Loucy (cell line): ENCODE results near the gene PRKN.

Experiments
- H2AFZ ChIP-seq: fragments of 200-600 bp; sonication (generic); 2 replicates; pipeline ENCODE4 v1.6.0; 2016; ENCODE audit warnings: antibody characterized with exemption, mild to moderate bottlenecking, low read length, moderate library complexity
- H3F3A ChIP-seq: fragments of 200-600 bp; 2 replicates; pipeline ENCODE4 v1.6.0; 2016; ENCODE audit warnings: antibody characterized with exemption, low read depth, mild to moderate bottlenecking
- H3K27me3 ChIP-seq: fragments of 200-600 bp; sonication (generic); 2 replicates; pipeline ENCODE4 v1.6.1; 2014; ENCODE audit warnings: low read length, mild to moderate bottlenecking; ENCODE audit not compliant: insufficient read depth, poor library complexity, severe bottlenecking
- H3K36me3 ChIP-seq: fragments of 200-600 bp; sonication (generic); 2 replicates; pipeline ENCODE4 v1.6.1; 2016; ENCODE audit warnings: low read length; ENCODE audit not compliant: insufficient read depth
- H3K4me1 ChIP-seq: fragments of 200-600 bp; sonication (generic); 2 replicates; pipeline ENCODE4 v1.5.1; 2014; ENCODE audit warnings: low read length, mild to moderate bottlenecking; ENCODE audit not compliant: insufficient read depth, poor library complexity, severe bottlenecking
- H3K4me2 ChIP-seq: fragments of 200-600 bp; sonication (generic); 2 replicates; pipeline ENCODE4 v1.6.0; 2014; ENCODE audit warnings: antibody characterized with exemption, low read length, low read depth, mild to moderate bottlenecking; ENCODE audit not compliant: poor library complexity, severe bottlenecking
- H3K4me3 ChIP-seq: fragments of 200-600 bp; sonication (generic); 2 replicates; pipeline ENCODE4 v1.5.1; 2014; ENCODE audit warnings: low read length, mild to moderate bottlenecking, mixed read lengths; ENCODE audit not compliant: poor library complexity, severe bottlenecking
- H3K79me2 ChIP-seq: fragments of 200-600 bp; sonication (generic); 2 replicates; pipeline ENCODE4 v1.6.1; 2014; ENCODE audit warnings: low read length; ENCODE audit not compliant: insufficient read depth
- H3K9ac ChIP-seq: fragments of 200-600 bp; sonication (generic); 2 replicates; pipeline ENCODE4 v1.6.0; 2014; ENCODE audit warnings: mild to moderate bottlenecking, low read depth, low read length, moderate library complexity; ENCODE audit not compliant: poor library complexity, severe bottlenecking
- H3K9me2 ChIP-seq: fragments of 200-600 bp; sonication (generic); replicated peaks from 2 replicates; pipeline ENCODE4 v1.6.1; 2016; ENCODE audit warnings: low read depth, low read length, mixed read lengths
- H3K9me3 ChIP-seq: fragments of 200-600 bp; sonication (generic); 2 replicates; pipeline ENCODE4 v1.6.1; 2014; ENCODE audit warnings: mild to moderate bottlenecking, antibody characterized with exemption, low read length, low read depth; ENCODE audit not compliant: insufficient read depth
- H4K20me1 ChIP-seq: fragments of 200-600 bp; sonication (generic); 2 replicates; pipeline ENCODE4 v1.6.0; 2014; ENCODE audit warnings: antibody characterized with exemption, low read length, mild to moderate bottlenecking; ENCODE audit not compliant: insufficient read depth, poor library complexity, severe bottlenecking
- CTCF ChIP-seq: fragments of 200-600 bp; sonication (generic); conservative IDR thresholded peaks from 2 replicates; pipeline ENCODE4 v1.5.1; 2014; ENCODE audit warnings: mild to moderate bottlenecking, antibody characterized with exemption, low read length
- EZH2phosphoT487 ChIP-seq: fragments of 200-600 bp; IDR thresholded peaks from 2 replicates; pipeline ENCODE4 v1.6.1; 2018; ENCODE audit warnings: antibody characterized with exemption, mild to moderate bottlenecking, moderate library complexity, borderline replicate concordance

PRKN gene

GRCh38 chr6:162481938-162482337 is 245.6 kb downstream of the PRKN start:
- no peaks in the 10 kb centered on the region for H3K36me3 ChIP-seq
- H4K20me1 ChIP-seq, result no peaks in the 10 kb centered on the region
- no peak overlapping the region for H3K4me2 ChIP-seq
- TF ChIP-seq EZH2phosphoT487 (no peak), CTCF (no peak)
- no peak overlapping the region for H3K9ac ChIP-seq
- no peaks in the 10 kb centered on the region for H3K27me3 ChIP-seq
- H3K79me2 ChIP-seq, result no peaks in the 10 kb centered on the region
- no peak overlapping the region for H2AFZ ChIP-seq
- no peaks in the 10 kb centered on the region for H3K9me3 ChIP-seq
- no peaks in the 10 kb centered on the region for H3F3A ChIP-seq
- no peaks in the 10 kb centered on the region for H3K9me2 ChIP-seq
- no peak overlapping the region for H3K4me3 ChIP-seq
- no peaks in the 10 kb centered on the region for H3K4me1 ChIP-seq

- no peaks in the 10 kb centered on the region for H3K36me3 ChIP-seq
- H2AFZ ChIP-seq, result no peak overlapping the region
- no peaks in the 10 kb centered on the region for H3K9me3 ChIP-seq
- H3K4me3 ChIP-seq, result no peak overlapping the region
- H3F3A ChIP-seq, result no peaks in the 10 kb centered on the region
- no peaks in the 10 kb centered on the region for H3K27me3 ChIP-seq
- H3K79me2 ChIP-seq, result no peaks in the 10 kb centered on the region
- H3K9ac ChIP-seq, result no peak overlapping the region
- TF ChIP-seq EZH2phosphoT487, result no peak
- no peak for TF ChIP-seq CTCF
- H3K4me1 ChIP-seq, result no peaks in the 10 kb centered on the region
- H3K9me2 ChIP-seq, result no peaks in the 10 kb centered on the region
- no peak overlapping the region for H3K4me2 ChIP-seq
- no peaks in the 10 kb centered on the region for H4K20me1 ChIP-seq
Observed at GRCh38 chr6:162481320-162481719, 246.2 kb downstream of the PRKN start.

DNA sequence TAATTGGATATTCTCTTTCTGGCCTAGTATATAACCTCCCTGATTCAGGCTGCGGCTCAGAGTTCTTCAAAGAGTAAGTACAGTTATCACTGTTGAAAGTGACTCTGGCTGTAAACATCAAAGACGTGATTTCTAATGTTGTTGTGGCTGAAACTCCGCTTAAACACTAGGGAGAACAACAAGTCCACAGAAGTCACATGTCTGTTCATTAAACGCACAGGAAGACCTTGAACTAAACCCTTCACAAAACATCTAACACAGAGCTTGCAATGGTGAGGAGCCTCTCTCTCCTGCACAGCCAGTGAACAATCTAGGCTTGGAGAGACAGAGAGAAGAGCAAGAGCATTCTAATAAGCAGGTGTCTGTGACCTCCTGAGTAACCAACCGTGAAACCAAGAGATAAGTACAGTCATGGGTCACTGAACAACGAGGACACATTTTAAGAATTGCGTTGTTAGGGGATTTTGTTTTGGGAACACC is 249.3 kb downstream of the PRKN start:
- no peaks in the 10 kb centered on the region for H3K36me3 ChIP-seq
- H3F3A ChIP-seq, result no peaks in the 10 kb centered on the region
- no peaks in the 10 kb centered on the region for H3K27me3 ChIP-seq
- H3K4me1 ChIP-seq, result no peaks in the 10 kb centered on the region
- no peak overlapping the region for H3K4me3 ChIP-seq
- no peaks in the 10 kb centered on the region for H3K9me3 ChIP-seq
- no peaks in the 10 kb centered on the region for H4K20me1 ChIP-seq
- H3K9ac ChIP-seq, result no peak overlapping the region
- H2AFZ ChIP-seq, result no peak overlapping the region
- H3K79me2 ChIP-seq, result no peaks in the 10 kb centered on the region
- no peak overlapping the region for H3K4me2 ChIP-seq
- no peaks in the 10 kb centered on the region for H3K9me2 ChIP-seq
- no peak for TF ChIP-seq EZH2phosphoT487
- TF ChIP-seq CTCF, result no peak
